Lung microvascular endothelial cell (primary cell): ENCODE measurements around the gene MCM9. TPM values are rescaled to one million over a fixed set of nuclear protein-coding genes. Genes with fewer than 3 reads are reported as not detected.

Experiments
- DNase-seq, 2 donors: peaks; one replicate each; pipeline versions ENCODE4 v3.0.0 to v3.0.0-alpha.2; 2010; ENCODE audit warnings: low read depth in 2 of 2
- total RNA-seq: library from RNA; depleted of rRNA; stranded (reverse); fragments of >200 nt; gene quantifications from 2 replicates; pipeline ENCODE4 v1.2.1, GENCODE V29; 2014

MCM9 gene
- total RNA-seq, 1 donor from 2014 or later, result 11.7 TPM

DNA sequence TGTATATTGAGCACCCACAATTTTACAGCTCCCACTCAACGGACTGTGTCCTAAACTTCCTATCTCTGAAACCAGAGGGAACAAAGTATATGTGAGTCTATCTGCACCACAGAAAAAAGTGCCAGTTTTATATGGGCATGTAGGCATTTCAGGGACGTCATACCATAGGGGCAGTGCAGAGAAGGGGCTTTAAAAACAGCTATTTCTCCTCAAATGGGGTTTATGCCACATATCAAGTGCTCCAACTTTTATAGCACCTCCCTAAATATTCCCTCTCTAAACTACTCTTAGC is 69.9 kb downstream of the MCM9 start:
- no peak for DNase-seq

DNA sequence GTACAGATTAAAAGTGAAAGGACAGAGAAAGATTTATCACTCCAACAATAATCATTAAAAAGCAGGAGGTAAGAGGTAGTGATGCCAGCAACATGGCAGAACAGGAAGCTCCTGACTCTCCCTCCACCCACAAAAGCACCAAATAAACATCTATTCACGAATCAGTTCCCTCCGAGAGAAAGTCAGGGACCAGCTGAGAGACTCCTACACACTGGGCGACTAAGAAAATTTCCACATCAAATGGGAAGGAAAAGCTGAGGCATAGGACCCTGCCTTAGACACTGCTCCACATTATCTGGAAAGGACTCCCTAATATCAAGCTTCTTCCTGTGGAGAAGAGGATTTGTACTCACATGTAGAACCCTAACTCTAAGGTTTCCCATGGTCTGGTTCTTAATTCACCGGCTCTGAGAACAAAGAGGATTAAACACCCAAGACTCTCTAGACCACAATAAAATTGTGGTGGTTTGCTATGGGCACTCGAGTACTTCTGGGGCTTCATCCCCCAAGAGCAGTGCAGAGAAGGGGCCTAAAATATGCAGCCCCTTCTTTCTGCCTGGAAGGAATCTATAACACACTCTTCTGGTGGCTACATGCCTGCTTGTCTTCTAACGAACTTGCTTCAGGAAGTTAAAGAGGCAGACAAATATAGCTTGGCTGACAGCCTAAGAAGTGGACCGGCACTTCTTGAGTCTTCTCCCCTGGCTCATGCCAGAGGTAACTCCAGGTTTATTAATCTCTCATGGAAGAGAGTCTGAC is 70.4 kb downstream of the MCM9 start:
- peak in 1 of 2 donors; percentile 44 for DNase-seq

DNA sequence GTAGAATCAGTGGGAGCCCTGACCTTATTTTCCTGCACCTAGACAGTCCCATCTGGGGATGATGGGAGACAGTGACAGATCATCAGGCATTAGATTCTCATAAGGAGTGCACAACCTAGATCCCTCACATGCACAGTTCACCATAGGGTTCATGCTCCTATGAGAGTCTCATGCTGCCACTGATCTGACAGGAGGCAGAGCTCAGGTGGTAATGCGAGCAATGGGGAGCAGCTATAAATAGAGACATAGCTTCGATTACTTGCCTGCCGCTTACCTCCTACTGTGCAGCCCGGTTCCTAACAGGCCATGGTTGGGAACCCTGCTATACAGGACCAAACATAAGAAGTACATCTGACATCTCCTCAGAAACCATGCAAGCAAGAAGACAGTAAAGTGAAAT is 72.5 kb downstream of the MCM9 start:
- no peak for DNase-seq

DNA sequence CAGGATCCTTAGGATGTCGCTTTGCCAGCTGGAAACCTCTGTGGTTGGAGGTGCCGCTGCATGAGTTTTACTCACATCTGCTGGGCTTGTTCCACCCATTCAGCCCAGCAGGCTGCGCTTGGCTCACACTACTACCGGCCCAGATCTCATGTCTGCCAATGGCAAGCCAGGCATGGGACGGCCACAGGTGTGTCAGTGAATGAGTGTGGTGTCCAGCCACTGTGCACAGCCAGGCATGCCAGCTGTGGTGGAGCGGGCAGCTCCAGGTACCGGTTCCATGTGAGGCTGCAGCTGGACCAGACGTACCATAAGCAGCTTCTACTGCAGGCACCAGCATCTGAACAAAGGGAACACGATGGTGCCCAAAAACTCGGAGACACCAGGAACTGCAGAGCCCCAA is 74.1 kb downstream of the MCM9 start:
- DNase-seq, result no peak

DNA sequence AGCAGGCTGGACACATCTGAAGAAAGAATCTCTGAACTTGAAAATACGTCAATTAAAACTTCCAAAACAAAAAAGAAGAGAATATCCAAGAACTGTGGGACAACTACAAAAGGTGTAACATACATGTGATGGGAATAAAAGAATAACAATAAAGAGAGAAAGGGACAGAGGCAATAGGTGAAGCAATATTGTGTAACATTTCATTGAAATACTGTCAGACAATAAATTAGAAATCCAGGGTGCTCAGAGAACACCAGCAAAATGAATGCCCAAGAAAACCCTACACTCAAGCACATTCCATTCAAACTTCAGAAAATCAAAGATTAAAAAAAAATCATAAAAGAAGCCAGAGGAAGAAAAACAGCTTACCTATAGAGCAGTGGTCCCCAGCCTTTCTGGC is 74.6 kb downstream of the MCM9 start:
- no peak for DNase-seq

DNA sequence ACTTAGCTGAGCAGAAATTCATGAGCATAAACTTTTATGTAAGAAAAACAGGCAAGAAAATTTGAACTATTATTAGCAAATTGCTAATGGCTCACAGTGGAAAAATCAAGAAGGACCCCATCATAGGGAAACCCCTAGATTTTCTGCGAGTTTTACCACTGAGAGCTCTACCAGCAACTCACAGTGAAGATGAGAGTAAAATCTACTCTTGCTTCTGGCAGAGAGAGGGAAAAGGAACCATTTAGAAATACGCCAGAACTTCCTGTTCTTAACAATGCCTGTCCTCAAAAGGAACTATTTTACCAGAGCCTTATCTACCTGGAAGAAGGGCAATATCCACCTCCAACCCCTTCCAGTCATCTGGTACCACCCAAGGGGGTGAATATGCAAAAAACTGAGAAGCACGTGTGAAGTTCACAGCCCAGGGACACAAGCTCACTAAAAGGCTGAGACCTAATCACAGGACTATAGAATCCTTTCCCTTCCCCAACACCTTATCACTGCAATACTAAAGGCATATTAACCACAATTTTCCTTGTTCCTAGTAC is 75.4 kb downstream of the MCM9 start:
- DNase-seq, result no peak

DNA sequence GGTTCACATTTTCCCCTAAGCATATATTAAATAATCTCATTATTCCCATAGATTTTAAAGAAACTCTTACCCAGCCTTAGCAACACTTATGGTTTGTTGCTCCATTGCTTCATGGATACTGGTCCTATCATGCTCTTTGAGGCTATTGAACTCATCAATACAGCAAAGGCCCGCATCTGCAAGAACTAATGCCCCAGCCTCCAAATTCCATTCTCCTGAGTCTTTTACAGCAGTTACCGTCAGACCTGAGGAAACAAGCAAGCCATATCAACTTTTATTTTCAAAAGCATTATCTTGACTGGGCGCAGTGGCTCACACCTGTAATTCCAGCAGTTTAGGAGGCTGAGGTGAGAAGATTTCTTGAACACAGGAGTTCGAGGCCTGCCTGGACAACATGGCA is 78.7 kb downstream of the MCM9 start:
- DNase-seq, result no peak

DNA sequence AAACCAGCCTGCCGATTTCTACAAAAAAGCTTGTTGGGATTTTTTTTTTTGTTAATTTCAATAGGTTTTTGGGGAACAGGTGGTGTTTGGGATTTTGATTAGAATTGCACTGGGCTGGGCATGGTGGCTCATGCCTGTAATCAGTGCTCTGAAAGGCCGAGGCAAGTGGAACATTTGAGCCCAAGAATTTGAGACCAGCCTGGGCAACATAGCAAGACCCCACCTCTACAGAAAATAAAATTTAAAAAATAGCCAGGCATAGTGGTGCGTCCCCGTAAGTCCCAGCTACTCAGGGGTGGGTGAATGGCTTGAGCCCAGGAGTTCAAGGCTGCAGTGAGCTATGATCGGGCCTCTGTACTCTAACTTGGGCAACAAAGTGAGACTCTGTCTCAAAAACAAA is 81.6 kb downstream of the MCM9 start:
- DNase-seq, result no peak

DNA sequence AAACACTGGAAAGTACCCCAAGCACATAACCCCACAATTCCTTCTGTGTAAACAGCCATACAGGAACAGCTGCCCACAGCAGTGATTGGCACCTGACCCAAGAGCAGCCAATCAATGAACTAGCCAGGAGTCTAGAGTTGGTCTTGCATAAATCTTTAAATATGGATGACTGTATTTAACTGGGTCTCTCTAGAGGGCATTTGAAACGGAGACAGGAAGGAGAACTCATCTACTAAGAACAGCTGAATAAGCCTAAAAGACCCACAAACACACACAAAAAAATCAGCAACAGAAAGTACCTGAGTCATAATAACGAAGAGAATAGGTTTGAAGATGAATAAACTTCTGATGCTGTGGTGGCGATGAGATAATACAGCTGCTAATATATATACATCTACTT is 90.0 kb downstream of the MCM9 start:
- DNase-seq, result no peak

DNA sequence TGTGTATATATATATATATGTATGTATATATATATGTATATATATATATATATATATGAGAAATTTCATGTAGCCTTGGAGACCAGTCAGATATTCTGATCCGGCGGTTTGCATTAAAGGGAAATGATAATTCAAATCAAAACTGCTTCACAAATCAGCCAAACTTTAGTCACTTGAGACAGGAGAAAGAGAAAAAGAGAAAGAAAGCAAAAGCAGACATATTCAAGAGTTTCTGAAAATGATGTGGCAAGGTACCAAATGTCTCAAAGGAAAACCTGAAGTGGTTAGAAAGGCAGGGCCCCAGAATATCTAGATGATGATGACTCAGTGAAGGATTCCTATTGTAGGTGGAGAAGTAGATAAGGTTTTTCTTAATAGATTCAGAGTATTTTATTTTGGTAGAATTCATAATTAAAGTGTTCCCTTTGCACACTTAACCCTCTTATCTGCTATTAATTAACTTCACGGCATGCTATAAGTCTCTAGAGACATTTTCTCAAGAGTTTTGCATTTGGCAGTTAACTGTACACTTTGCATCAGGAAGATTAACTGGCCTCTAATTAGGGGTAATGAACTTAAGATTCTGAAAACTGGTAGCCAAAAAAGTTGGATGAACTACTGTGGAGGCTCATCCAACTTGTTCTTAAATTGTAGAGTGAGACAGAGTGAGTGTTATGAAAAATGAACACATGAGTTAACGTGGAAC is 91.1 kb downstream of the MCM9 start:
- DNase-seq, result no peak

DNA sequence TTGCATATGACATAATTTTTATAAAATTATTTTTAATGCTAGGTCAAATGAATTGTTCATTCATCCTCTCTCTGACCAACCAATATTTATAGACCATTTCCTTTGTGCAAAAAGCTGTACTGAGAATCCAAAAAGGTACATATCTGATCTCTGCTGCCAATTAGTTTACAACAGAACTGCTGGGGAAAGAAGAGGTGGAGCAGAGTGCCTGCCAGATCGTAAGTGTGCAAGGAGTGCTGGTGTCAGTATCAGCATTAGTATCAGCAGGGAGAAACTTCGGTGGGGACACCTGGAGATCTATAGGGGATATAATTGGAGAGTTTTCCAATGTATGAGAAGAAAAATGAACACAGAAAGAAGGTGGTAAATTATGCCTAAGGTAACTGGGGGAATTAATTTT is 104.3 kb downstream of the MCM9 start:
- no peak for DNase-seq

DNA sequence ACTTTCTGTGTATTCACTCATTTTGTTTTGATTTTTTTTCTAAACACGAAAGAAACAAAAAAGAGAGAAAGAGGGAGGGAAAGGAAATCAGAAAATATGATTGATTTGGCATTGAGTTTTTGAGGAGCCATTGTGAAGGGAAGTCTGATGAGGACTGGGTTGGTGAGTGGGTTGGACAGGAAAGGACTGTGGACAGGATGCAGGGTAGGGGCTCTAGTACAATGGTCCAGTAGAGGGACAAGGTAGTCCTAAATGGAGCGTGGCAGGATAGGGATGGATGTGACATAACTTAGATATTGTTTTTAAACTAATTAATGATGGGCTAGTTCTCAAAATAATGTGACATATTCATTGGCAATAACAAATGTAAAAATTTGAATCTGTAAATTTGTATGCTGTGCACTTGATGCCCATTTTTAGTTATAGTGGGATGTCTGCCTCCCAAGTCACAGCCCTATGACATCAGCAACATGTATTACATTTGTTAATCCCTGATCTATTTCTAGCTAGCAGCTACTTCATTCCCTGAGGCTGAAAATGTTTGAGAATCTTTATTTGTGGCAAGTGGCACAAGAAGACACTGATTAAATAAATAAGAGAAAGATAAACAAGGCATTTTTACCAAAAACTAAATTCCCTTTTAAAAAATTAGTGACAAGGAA is 105.0 kb downstream of the MCM9 start:
- no peak for DNase-seq

DNA sequence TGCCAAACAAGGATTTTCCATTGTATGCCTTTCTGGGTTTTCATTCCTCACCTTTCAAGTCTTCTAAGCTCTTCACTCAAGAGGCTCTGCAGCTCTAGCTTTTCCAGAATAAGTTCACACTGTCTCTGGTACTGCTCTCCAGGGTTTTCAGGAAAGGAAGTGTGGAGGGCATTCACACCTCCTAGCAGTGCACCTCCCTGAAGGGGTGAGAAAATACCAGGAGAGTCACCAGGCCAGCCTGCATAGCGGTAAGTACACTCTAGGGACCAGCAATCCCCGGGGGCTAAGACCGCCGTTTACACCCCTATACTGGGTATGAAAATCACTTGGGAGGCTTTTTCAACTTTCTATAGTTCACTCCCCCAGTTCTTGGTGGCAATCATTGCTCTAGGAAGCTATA is 108.9 kb downstream of the MCM9 start:
- no peak for DNase-seq

DNA sequence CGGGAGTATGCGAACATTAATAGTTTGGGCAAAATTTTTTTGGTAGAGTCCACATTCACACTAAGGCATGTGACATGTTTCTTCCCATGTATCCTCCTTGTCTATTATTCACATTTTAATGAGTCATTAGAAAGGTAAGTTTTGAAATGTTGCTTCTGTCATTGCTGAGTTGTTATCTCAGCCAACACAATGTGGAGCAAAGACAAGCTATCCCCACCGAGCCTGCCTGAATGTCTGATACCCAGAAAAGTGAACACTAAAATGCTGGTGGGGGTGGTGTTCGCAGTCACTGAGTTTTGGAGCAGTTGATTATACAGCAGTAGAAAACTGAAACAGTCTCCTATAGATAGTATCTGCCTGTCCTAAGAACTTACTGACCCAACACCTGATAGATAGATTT is 109.3 kb downstream of the MCM9 start:
- no peak for DNase-seq

DNA sequence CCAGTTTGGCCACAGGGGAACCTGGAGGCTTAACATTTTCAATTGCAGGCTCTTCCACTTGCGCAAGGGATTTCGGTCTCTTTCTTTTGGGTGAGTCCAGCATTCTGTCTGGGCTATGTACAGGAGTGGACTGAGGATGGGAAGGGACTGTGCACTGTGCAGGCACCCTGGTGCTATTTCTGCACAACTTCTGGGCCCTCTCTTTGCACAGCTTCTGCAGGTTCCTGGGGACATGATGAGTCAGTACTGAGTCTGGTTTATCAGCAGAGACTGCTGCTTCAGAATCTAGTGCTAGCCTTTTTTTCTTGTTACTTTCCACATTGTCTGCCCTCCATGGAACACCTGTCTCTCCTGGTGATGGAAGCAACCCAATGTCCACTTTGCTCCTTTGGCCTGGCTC is 119.5 kb downstream of the MCM9 start:
- no peak for DNase-seq

DNA sequence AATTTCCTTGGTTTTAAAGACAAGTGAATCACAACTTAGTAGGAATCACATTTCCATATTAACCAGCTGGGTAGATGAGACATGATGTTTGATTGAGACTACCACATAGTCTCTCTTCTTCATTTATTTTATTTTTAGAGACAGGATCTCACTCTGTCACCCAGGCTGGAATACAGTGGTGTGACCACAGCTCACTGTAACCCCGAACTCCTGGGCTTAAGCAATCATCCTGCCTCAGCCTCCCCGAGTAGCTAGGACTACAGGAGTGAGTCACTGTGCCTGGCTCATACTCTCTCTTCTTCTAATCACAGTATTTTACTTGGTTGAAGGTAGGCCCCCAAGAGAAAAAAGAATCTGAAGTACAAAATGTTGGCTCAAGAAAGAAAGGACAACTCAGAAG is 121.2 kb downstream of the MCM9 start:
- peak in 1 of 2 donors; percentile 18 for DNase-seq

DNA sequence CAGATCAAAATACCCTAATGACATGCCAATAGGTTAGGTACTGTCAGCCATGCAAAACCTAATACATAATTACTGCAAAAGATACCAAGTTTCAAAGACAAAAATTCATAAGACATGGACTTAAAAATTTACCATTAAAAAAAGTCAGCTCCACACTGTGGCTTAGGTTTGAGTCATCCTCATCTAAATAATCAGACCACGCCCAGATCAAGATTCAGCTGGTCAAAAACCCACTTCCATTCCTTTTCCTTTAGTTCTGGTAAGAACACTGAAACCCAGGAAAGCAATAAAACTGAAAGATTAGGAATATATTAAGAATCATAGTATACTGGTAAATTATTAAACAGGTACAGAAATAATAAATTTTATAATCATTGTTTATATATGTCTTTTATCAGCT is 122.0 kb downstream of the MCM9 start:
- peak in 1 of 2 donors; percentile 5 for DNase-seq

DNA sequence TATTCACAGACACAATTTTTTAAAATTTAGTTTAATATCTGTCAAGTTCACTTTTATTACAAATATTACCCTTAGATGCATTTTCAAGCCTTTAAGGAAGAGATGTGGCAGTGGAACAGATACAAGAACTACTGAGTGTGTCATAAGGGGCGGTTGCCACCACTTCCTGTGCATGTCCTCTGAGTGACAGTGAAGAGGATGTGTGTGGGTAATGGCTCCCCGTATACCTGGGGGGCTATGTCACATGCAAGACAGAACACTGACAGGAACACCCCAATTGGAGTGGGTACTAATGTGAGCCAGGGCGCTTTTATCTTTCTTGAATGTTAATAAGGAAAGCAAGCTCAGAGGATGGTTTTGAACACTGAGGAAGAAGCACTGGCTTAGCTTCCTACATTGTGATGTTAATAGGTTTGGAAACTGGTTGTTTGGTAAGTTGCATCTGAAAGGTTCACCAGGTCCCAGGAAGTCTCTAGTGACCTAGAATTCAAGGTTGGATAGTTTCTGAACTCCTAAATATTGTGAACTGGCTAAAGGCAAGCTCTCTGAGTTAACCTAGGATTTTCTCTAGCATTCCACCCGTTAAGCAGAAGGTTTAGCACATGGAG is 124.4 kb downstream of the MCM9 start:
- DNase-seq, result no peak

DNA sequence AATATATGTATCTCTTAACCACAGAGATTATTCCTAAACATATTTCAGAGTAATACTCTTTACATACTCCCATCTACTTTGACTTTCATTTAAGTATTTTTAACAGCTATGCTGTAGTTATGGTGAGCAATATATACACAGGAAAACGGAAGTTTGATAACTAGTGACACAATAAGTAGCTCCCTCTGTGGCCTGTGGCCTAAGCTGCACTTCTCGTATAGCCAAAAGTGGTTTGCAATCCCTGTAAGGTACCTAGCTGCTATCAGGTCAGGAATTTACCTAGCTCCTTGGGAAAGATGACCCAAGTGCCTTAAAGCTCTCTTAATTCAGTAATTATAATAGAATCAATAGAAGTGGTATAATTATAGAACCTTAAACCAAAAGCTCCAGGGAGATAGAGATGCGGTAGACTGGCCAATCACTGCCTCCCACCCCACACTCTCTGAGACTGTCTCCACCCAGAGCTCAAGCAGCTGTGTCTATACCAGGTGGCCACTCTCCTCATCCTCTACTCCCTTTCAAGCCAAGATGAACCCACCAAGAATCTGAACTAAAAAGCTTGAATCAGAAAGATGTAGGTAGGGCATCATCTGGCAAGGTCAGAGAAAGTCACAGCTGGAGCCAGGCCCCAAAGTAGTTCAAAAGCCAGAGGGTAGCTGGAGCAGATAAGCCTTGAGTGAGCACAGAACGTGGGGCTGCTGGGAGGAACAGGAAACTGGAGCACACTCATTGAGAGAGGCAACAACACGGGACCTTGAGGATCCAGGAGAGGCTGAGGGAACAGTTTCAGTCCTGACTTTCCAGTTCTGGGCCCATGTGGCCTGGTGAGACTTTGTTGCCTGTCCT is 125.9 kb downstream of the MCM9 start:
- peak in 1 of 2 donors; percentile 52 for DNase-seq

DNA sequence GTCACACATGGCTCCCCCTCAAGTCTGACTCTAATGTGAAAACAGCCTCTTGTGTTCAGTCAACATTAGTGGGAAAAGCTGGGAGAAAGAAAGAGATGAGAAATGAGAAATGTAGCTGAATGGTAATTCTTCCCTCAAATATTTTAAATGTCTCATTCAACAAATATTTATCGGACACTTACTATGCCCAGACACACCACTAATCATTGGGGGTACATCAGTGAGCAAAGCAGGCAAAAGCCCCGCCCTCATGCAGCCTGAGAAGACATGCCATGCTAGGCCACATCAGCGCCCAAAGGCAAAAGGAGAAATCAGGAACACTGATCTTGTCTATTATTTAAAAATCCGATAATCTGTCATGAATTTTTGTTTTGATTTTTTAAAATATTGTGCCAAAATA is 130.9 kb downstream of the MCM9 start:
- no peak for DNase-seq

DNA sequence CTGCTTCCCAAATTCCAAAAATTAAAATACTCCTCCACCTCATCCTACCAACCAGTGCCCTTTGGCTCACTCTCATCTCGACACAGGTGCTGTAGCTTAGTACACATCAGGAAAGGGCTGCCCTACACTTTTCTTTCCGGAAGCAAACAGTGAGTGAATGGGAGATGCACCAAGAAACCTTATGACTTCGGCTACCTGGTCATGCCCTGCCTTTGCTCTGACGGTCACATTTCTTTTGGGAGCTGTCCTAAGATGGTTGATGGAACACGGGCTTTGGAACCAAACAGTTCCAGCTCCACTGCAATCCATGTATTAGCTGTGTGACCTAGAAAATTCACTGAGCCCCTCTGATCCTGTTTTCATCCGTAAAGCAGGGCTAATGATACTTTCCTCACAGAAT is 133.7 kb downstream of the MCM9 start:
- DNase-seq, result no peak
